Peyer's patch (tissue), 4 donors: Measurements from ENCODE around the gene TBX5. TPM values are rescaled to one million over a fixed set of nuclear protein-coding genes. Genes with fewer than 3 reads are reported as not detected.

Source experiments
- DNase-seq, 3 donors: peaks; one replicate each; pipeline ENCODE4 v3.0.0-alpha.2; 2017 to 2019
- H3K27ac ChIP-seq, 4 donors: fragments of 200-600 bp; sonication (generic); one replicate each; pipeline ENCODE4 v1.5.1; 2016 to 2019
- H3K27me3 ChIP-seq, 2 donors: fragments of 200-600 bp; sonication (generic); one replicate each; pipeline ENCODE4 v1.5.1; 2019
- H3K36me3 ChIP-seq, 3 donors: fragments of 200-600 bp; sonication (generic); one replicate each; pipeline ENCODE4 v1.5.1; 2016 to 2019
- H3K4me1 ChIP-seq, 4 donors: fragments of 200-600 bp; sonication (generic); one replicate each; pipeline ENCODE4 v1.5.1; 2016 to 2019
- H3K4me3 ChIP-seq, 4 donors: fragments of 200-600 bp; sonication (generic); 1 replicate in 3 of 4; 2 replicates in 1 of 4; pipeline ENCODE4 v1.5.1; 2016 to 2019; ENCODE audit warnings: mild to moderate bottlenecking in 1 of 4
- H3K9me3 ChIP-seq, 4 donors: fragments of 200-600 bp; sonication (generic); one replicate each; pipeline ENCODE4 v1.5.1; 2016 to 2019; ENCODE audit warnings: mild to moderate bottlenecking in 1 of 4
- POLR2A ChIP-seq, 2 donors: fragments of 450-650 bp; IDR thresholded peaks; one replicate each; pipeline ENCODE4 v1.5.1; 2017; ENCODE audit warnings: antibody characterized with exemption in 2 of 2, mild to moderate bottlenecking in 2 of 2, moderate library complexity in 2 of 2
- total RNA-seq, 4 donors: library from RNA; depleted of rRNA; stranded (reverse); fragments of >200 nt; gene quantifications; one replicate each; pipeline ENCODE4 v1.1.0, GENCODE V29; 2016
- TF ChIP-seq, protein P1 (sequence below), 6 experiments: fragments of 450-650 bp in 4 of 6; fragments of 200-600 bp in 2 of 6; sonication (generic) in 1 of 6; IDR thresholded peaks; one replicate each; pipeline ENCODE4 v1.5.1; 2017 to 2019; ENCODE audit warnings: antibody characterized with exemption in 6 of 6, mild to moderate bottlenecking in 3 of 6, moderate library complexity in 1 of 6

Gene TBX5
- total RNA-seq, 4 donors from 2014 or later = not detected

DNA sequence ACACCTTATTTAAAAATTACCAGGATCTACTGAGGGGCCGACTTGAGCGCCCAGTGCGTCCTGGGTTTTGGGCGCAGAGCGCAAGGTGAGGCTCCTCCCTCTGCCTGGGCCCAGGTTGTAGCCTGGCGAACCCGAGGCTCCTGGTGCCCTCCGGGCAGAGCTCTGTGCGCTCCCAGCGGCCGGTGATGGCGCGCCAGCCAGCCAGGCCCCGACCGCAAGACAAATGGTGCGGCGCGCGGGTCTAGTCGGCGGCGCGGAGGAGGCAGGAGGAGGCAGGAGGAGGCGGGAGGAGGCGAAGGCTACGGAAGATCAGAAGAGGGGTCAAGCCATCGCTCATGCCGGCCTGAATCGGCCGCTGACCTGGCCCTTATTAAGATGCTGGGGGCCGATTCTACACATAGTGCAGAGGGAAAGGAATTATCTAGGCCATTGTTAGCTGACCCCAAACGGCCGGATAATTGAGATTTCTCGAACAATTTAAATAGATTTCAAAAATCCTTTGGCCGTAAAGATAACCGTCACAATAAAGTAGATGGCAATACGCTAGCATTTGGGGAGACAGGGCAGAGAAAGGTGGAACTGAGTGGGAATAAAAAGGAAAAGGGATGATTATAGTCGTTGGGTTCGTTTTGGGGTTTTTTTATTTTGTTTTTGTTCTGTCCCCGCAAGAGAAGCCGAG, 2.8 kb downstream of the TBX5 start:
- DNase-seq = no peak
- no peak for TF ChIP-seq POLR2A (IDR thresholded peaks at IDR 0.05)
- TF ChIP-seq, protein P1, sequence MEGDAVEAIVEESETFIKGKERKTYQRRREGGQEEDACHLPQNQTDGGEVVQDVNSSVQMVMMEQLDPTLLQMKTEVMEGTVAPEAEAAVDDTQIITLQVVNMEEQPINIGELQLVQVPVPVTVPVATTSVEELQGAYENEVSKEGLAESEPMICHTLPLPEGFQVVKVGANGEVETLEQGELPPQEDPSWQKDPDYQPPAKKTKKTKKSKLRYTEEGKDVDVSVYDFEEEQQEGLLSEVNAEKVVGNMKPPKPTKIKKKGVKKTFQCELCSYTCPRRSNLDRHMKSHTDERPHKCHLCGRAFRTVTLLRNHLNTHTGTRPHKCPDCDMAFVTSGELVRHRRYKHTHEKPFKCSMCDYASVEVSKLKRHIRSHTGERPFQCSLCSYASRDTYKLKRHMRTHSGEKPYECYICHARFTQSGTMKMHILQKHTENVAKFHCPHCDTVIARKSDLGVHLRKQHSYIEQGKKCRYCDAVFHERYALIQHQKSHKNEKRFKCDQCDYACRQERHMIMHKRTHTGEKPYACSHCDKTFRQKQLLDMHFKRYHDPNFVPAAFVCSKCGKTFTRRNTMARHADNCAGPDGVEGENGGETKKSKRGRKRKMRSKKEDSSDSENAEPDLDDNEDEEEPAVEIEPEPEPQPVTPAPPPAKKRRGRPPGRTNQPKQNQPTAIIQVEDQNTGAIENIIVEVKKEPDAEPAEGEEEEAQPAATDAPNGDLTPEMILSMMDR (IDR thresholded peaks at IDR 0.05) = no peak
- peaks cover 0 to 59% of the 10 kb centered on the region in 2 donors for H3K27me3 ChIP-seq
- H3K4me3 ChIP-seq = no peak overlapping the region
- H3K27ac ChIP-seq = no peak overlapping the region
- peaks cover 0 to 8% (median 0%) of the 10 kb centered on the region in 4 donors for H3K4me1 ChIP-seq
- no peaks in the 10 kb centered on the region for H3K9me3 ChIP-seq
- H3K36me3 ChIP-seq = no peaks in the 10 kb centered on the region

DNA sequence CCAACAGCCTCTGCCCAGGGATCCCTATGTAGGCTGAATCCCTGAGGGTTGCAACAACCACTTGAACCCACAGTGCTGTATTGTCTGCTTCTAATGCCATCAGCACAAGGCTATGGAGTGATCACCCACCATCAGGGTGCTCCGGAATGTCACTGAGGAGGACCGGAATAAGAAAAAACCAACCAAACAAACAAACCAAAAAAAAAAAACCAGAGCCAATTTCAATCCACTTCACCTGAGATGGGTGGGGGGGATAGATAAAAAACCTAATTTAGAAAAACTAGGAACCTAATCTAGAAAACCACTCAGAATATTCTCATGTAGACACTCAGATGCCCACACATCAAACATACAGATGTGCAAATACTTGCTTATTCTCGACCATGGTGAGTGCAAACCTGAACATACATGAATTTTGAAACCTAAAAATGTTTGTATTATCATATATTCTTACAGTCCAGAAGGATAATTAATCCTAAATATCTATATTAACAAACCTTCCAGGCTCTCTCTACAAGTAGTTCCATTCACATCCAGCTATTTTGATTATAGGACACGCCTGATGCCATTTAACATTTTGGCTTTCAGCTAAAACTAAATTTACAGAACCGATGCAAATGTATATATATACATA, 3.7 kb downstream of the TBX5 start:
- H3K4me1 ChIP-seq = peaks cover 0 to 8% (median 0%) of the 10 kb centered on the region in 4 donors
- TF ChIP-seq POLR2A (IDR thresholded peaks at IDR 0.05) = no peak
- TF ChIP-seq, protein P1 (IDR thresholded peaks at IDR 0.05) = no peak
- H3K27me3 ChIP-seq = peaks cover 0 to 62% of the 10 kb centered on the region in 2 donors
- H3K27ac ChIP-seq = no peak overlapping the region
- H3K36me3 ChIP-seq = no peaks in the 10 kb centered on the region
- no peak overlapping the region for H3K4me3 ChIP-seq
- H3K9me3 ChIP-seq = no peaks in the 10 kb centered on the region
- DNase-seq = no peak

DNA sequence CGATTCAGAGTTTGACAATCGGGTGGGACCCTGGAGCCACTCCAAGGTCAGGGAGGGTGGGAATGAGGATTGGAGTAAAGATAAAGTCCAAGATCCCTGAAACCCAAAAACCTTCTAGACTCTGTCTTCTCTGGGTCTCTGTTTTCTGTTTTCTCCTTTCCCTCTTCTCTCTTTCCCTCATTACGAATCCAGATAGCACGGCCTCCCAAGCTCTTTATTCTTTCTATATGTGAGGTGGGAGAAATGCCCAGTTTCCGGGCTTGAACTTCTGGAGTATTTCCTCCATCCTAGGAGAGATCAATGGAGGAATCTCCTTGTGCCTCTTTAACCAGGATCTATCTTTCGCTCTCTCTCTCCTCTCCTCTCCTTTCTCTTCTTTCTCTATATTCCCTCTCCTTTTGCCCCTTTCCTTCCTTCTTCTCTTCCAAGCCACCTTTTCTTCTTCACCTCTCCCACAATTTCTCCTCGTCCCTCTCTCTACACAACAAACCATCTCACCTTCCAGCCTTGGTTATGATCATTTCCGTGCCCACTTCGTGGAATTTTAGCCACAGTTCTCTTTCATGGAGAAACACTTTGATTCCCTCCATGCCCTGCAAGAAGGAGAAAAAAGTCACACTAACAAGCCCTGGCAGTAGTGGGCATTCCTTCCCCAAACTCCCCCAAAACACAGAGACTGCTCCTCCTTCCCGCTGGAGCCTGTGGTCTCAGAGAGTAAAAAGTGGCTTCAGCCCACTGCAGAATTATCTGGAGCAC, 4.4 kb downstream of the TBX5 start:
- Histone ChIP-seq H3K9me3 (no peaks in the 10 kb centered on the region), H3K36me3 (no peaks in the 10 kb centered on the region), H3K27me3 (peaks cover 0 to 63% of the 10 kb centered on the region in 2 donors), H3K4me3 (no peak overlapping the region), H3K4me1 (peaks cover 0 to 8% (median 0%) of the 10 kb centered on the region in 4 donors), H3K27ac (no peak overlapping the region)
- TF ChIP-seq, protein P1 (IDR thresholded peaks at IDR 0.05) = no peak
- TF ChIP-seq POLR2A (IDR thresholded peaks at IDR 0.05) = no peak
- no peak for DNase-seq

DNA sequence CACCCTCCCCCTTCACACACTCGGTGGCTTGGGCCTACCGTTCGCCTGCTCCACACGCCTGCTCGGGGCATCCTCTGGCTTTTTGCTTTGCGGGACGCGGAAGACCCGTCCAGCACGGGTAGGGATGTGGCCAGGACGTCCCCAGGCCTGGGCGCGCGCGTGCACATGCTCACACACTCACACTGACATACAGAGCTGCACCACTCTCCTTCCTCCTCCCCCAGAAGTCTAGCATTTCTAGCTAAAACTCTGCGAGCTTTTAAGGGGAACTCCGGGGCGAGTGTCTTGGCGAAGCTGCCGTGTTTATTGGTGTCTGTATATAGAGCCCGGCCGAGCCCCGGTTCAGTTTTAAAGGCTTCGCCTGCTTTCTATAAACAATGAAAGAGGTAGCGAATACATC, 5.0 kb downstream of the TBX5 start:
- Histone ChIP-seq H3K4me1 (peaks cover 0 to 8% (median 0%) of the 10 kb centered on the region in 4 donors), H3K27me3 (peaks cover 0 to 61% of the 10 kb centered on the region in 2 donors), H3K27ac (no peak overlapping the region), H3K9me3 (no peaks in the 10 kb centered on the region), H3K4me3 (no peak overlapping the region), H3K36me3 (no peaks in the 10 kb centered on the region)
- TF ChIP-seq, protein P1 (IDR thresholded peaks at IDR 0.05) = no peak
- no peak for TF ChIP-seq POLR2A (IDR thresholded peaks at IDR 0.05)
- no peak for DNase-seq

DNA sequence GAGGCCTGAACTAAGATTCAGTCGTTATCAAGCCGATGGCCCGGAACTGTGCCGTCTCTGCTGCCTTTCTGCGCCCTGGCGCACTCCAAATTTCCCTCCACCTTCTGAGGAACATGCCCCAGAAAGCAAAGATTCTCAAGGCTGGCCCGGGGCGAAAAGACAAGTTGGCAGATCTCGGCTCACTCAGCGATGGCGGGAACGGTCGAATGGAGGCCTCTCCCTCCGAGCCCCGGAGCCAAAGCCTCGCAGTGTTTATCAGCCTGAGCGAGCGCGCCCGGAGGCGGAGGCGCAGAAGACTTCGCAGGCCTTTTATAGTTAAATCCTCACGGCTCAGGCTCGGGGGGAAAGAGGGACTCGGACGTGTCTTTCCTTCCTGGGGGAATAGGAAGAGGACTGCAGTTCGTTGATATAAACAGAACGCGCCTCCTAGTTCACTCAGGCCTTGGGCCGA, 5.6 kb downstream of the TBX5 start:
- DNase-seq = no peak
- Histone ChIP-seq H3K9me3 (no peaks in the 10 kb centered on the region), H3K27me3 (peaks cover 0 to 56% of the 10 kb centered on the region in 2 donors), H3K4me3 (no peak overlapping the region), H3K27ac (no peak overlapping the region), H3K4me1 (peaks cover 0 to 8% (median 0%) of the 10 kb centered on the region in 4 donors), H3K36me3 (no peaks in the 10 kb centered on the region)
- TF ChIP-seq POLR2A (IDR thresholded peaks at IDR 0.05) = no peak
- TF ChIP-seq, protein P1 (IDR thresholded peaks at IDR 0.05) = no peak
